IMR-90 (cell line): ENCODE measurements around the gene HNRNPA3. TPM values are rescaled to one million over a fixed set of nuclear protein-coding genes. Genes with fewer than 3 reads are reported as not detected.
A peak's percentile ranks its signal among the peaks of the same experiment; 100 is the strongest.

Source experiments
- ATAC-seq: fragments of 200-7000 bp; cut with Tn5 transposase; 2 replicates; pipeline ENCODE4 v1.9.1; 2020; ENCODE audit warnings: low read depth, mild to moderate bottlenecking, moderate library complexity
- BruUV-seq: library from RNA; stranded (reverse); fragments of 400-500 nt; replicated peaks from 2 replicates; lab custom pipeline; 2021; lab: Mats Ljungman, UMichigan
- CTCF ChIA-PET: fragments of 300-600 bp; formaldehyde crosslinking; extraction: SDS; loops from one replicate; lab custom pipeline; 2021; ENCODE audit warnings: antibody characterized with exemption; lab: Yijun Ruan, JAX
- POLR2A ChIA-PET: fragments of 300-600 bp; sonication (Branson Sonifier 250); formaldehyde crosslinking; loops from one replicate; lab custom pipeline; 2022; ENCODE audit warnings: antibody characterized with exemption; ENCODE audit not compliant: unreplicated experiment; lab: Charles Lee
- DNase-seq: peaks from one replicate; pipeline ENCODE4 v3.0.0; 2013
- H2AFZ ChIP-seq: replicated peaks from 2 replicates; pipeline ENCODE3; 2013; ENCODE audit warnings: low read length, mild to moderate bottlenecking; ENCODE audit not compliant: poor library complexity
- H2AK5ac ChIP-seq: 2 replicates; pipeline ENCODE4 v1.6.1; 2013; ENCODE audit warnings: low read depth, low read length, inconsistent platforms
- H2AK9ac ChIP-seq: replicated peaks from 2 replicates; pipeline ENCODE3; 2013; ENCODE audit warnings: mild to moderate bottlenecking, low read depth, low read length, moderate library complexity; ENCODE audit not compliant: poor library complexity
- H2BK120ac ChIP-seq: 2 replicates; pipeline ENCODE4 v1.6.1; 2013; ENCODE audit warnings: low read depth, low read length, inconsistent platforms
- H2BK15ac ChIP-seq: 3 replicates; pipeline ENCODE4 v1.6.1; 2013; ENCODE audit warnings: low read depth, low read length, inconsistent platforms
- H2BK20ac ChIP-seq: 2 replicates; pipeline ENCODE4 v1.6.1; 2013; ENCODE audit warnings: low read depth, mild to moderate bottlenecking, inconsistent platforms, low read length, moderate library complexity
- H2BK5ac ChIP-seq: 2 replicates; pipeline ENCODE4 v1.6.1; 2013; ENCODE audit warnings: mild to moderate bottlenecking, low read depth, low read length, inconsistent platforms; ENCODE audit not compliant: poor library complexity, severe bottlenecking
- H3K14ac ChIP-seq: replicated peaks from 2 replicates; pipeline ENCODE4 v1.6.1; 2013; ENCODE audit warnings: low read depth, low read length, inconsistent platforms
- H3K18ac ChIP-seq: 2 replicates; pipeline ENCODE4 v1.6.1; 2013; ENCODE audit warnings: low read depth, low read length, control low read depth
- H3K23ac ChIP-seq: 2 replicates; pipeline ENCODE4 v1.6.1; 2013; ENCODE audit warnings: low read depth, low read length, inconsistent platforms
- H3K27ac ChIP-seq: 2 replicates; pipeline ENCODE4 v1.5.1; 2013; ENCODE audit warnings: mild to moderate bottlenecking, control low read depth, low read length; ENCODE audit not compliant: insufficient read depth
- H3K27me3 ChIP-seq: 2 replicates; pipeline ENCODE4 v1.6.1; 2013; ENCODE audit warnings: low read length; ENCODE audit not compliant: control insufficient read depth, insufficient read depth
- H3K36me3 ChIP-seq: 2 replicates; pipeline ENCODE4 v1.6.1; 2013; ENCODE audit warnings: low read length, mixed read lengths; ENCODE audit not compliant: control insufficient read depth, insufficient read depth
- H3K4ac ChIP-seq: 2 replicates; pipeline ENCODE4 v1.6.1; 2013; ENCODE audit warnings: low read depth, low read length, inconsistent platforms
- H3K4me1 ChIP-seq: 2 replicates; pipeline ENCODE4 v1.6.1; 2013; ENCODE audit warnings: low read length, mixed read lengths; ENCODE audit not compliant: control insufficient read depth, insufficient read depth
- H3K4me2 ChIP-seq: 2 replicates; pipeline ENCODE4 v1.6.1; 2013; ENCODE audit warnings: low read depth, mild to moderate bottlenecking, control low read depth, low read length, moderate library complexity
- H3K4me3 ChIP-seq: 2 replicates; pipeline ENCODE4 v1.5.1; 2013; ENCODE audit warnings: low read depth, mild to moderate bottlenecking, control low read depth, low read length, moderate library complexity; ENCODE audit not compliant: insufficient read depth
- H3K56ac ChIP-seq: 2 replicates; pipeline ENCODE4 v1.6.1; 2013; ENCODE audit warnings: low read length, inconsistent platforms; ENCODE audit not compliant: insufficient read depth; ENCODE audit errors: extremely low read depth
- H3K79me1 ChIP-seq, 2 experiments: 2 replicates each; pipeline ENCODE4 v1.6.1; 2013; ENCODE audit warnings: low read length in 2 of 2, inconsistent platforms in 1 of 2, low read depth in 1 of 2
- H3K9ac ChIP-seq: 2 replicates; pipeline ENCODE4 v1.6.1; 2013; ENCODE audit warnings: low read depth, low read length, control low read depth
- H3K9me1 ChIP-seq: 2 replicates; pipeline ENCODE4 v1.6.1; 2013; ENCODE audit warnings: low read length, inconsistent platforms; ENCODE audit not compliant: insufficient read depth
- H3K9me3 ChIP-seq: 2 replicates; pipeline ENCODE4 v1.6.1; 2013; ENCODE audit warnings: low read length; ENCODE audit not compliant: control insufficient read depth, insufficient read depth
- H4K20me1 ChIP-seq: 2 replicates; pipeline ENCODE4 v1.6.1; 2013; ENCODE audit warnings: low read length, inconsistent platforms; ENCODE audit not compliant: insufficient read depth
- H4K5ac ChIP-seq: 2 replicates; pipeline ENCODE4 v1.6.1; 2013; ENCODE audit warnings: mild to moderate bottlenecking, low read depth, low read length, control low read depth
- H4K8ac ChIP-seq, 2 experiments: 2 replicates each; pipeline ENCODE4 v1.6.1; 2013; ENCODE audit warnings: low read depth in 2 of 2, low read length in 2 of 2, control low read depth in 1 of 2, inconsistent platforms in 1 of 2
- H4K91ac ChIP-seq: 2 replicates; pipeline ENCODE4 v1.6.1; 2013; ENCODE audit warnings: low read depth, low read length, inconsistent platforms; ENCODE audit not compliant: insufficient read depth
- BHLHE40 ChIP-seq: fragments of 150-350 bp; IDR thresholded peaks from 2 replicates; pipeline ENCODE4 v1.6.1; 2016; ENCODE audit warnings: mild to moderate bottlenecking, low read depth, low read length
- CEBPB ChIP-seq: IDR thresholded peaks from 2 replicates; pipeline ENCODE4 v1.6.1; 2012; ENCODE audit warnings: low read depth, low read length, improper control_type of control experiment
- CHD1 ChIP-seq: IDR thresholded peaks from 2 replicates; pipeline ENCODE4 v1.6.1; 2012; ENCODE audit warnings: low read depth, low read length, improper control_type of control experiment
- CTCF ChIP-seq: conservative IDR thresholded peaks from 2 replicates; pipeline ENCODE4 v1.5.1; 2012; ENCODE audit warnings: mild to moderate bottlenecking, low read depth, low read length, improper control_type of control experiment
- FOS ChIP-seq: fragments of 150-350 bp; IDR thresholded peaks from 2 replicates; pipeline ENCODE4 v1.6.1; 2016; ENCODE audit warnings: low read depth, low read length
- MAZ ChIP-seq: IDR thresholded peaks from 2 replicates; pipeline ENCODE4 v1.6.1; 2012; ENCODE audit warnings: low read depth, mild to moderate bottlenecking, low read length, improper control_type of control experiment, moderate library complexity, borderline replicate concordance
- NFE2L2 ChIP-seq: fragments of 150-350 bp; IDR thresholded peaks from 2 replicates; pipeline ENCODE4 v1.6.1; 2016; ENCODE audit warnings: low read depth, mild to moderate bottlenecking, low read length
- POLR2A ChIP-seq: IDR thresholded peaks from 2 replicates; pipeline ENCODE4 v1.6.1; 2012; ENCODE audit warnings: mild to moderate bottlenecking, low read depth, low read length
- RAD21 ChIP-seq: IDR thresholded peaks from 2 replicates; pipeline ENCODE4 v1.6.1; 2012; ENCODE audit warnings: low read length, improper control_type of control experiment
- RFX5 ChIP-seq: IDR thresholded peaks from 2 replicates; pipeline ENCODE4 v1.8.0; 2012; ENCODE audit warnings: low read depth, mild to moderate bottlenecking, low read length, moderate library complexity
- SMC3 ChIP-seq: fragments of 150-350 bp; IDR thresholded peaks from 2 replicates; pipeline ENCODE4 v1.6.1; 2016; ENCODE audit warnings: low read depth, mild to moderate bottlenecking, antibody characterized with exemption, low read length, moderate library complexity
- WGBS, 2 experiments: methylation state at CpG; one replicate each; pipeline versions ENCODE4 v1.1.5 to v1.1.7; 2013; ENCODE audit warnings: missing lambda C conversion rate in 2 of 2; ENCODE audit not compliant: insufficient read length in 1 of 2; ENCODE audit errors: extremely low coverage in 2 of 2; 5-methylcytosine and 5-hydroxymethylcytosine counted together
- dilution Hi-C: fragments of 300-500 bp; cut with HindIII; formaldehyde crosslinking; loops from one replicate; pipeline ENCODE4 v1.14.3; 2018; ENCODE audit warnings: low sequenced_read_pairs; ENCODE audit not compliant: unreplicated experiment
- in situ Hi-C: fragments of 300-500 bp; cut with MboI; formaldehyde crosslinking; loops from 3 replicates; pipeline ENCODE4 v1.14.3; 2019; ENCODE audit warnings: low sequenced_read_pairs, inconsistent platforms, mixed read lengths
- intact Hi-C: fragments of 100-400 bp; cut with micrococcal nuclease; formaldehyde crosslinking; loops from 2 replicates; pipeline ENCODE4 v1.10.0; 2022
- polyA plus RNA-seq, 3 experiments: library from polyadenylated mRNA; depleted of rRNA; stranded (reverse); fragments of >200 nt; gene quantifications; 2 replicates each; pipeline ENCODE4 v1.2.3, GENCODE V29; 2012; ENCODE audit warnings: low replicate concordance in 1 of 3
- total RNA-seq: library from RNA; depleted of rRNA; stranded (reverse); fragments of >200 nt; gene quantifications from 2 replicates; pipeline ENCODE4 v1.2.3, GENCODE V29; 2012

The HNRNPA3 gene
- total and polyA plus RNA-seq, 2 of the 4 experiments (the other 2 are of a cell fraction), result 18.6 to 111 TPM

DNA sequence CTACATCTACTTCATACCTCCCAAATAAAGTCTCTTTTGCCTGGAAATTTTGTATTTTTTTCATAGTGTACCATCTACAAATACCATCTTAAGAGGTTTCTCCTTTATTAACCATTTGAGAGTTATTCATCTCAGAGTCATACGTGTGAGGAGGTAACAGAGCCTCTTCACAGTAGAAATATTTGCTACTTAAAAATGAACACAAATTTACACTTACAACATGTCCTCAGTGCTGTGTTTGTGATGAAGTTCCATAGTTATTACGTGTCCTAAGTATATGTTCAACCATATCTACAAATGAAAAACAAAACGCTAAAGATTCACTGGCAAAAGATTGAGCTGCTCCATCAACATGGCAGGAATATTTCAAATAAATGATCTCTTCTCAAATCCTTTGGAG, 48.5 kb upstream of the HNRNPA3 start (continued):
- no peak for TF ChIP-seq BHLHE40

DNA sequence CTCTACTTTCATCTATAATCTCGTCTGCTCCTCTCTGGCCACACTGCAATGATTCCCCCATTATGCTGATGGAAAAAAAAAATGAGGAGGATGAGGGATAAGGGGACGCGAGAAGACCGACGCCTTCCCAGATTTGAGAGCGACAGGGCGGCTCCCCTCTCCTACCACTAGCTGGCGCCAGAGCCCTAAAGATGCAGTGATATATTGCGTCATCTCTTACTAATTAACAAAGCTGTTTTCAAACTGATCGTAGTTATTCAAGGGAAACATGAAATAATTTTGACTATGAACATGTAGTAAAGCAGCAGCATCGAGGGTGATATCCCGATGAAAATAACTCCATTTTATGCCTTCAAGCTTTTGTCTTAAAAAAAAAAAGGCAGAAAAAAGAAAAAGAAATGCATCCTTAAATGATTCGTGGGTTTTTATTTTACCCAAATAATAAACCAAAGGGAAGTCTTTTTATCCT, 48.0 kb upstream of the HNRNPA3 start:
- Histone ChIP-seq H4K5ac (0 out of 2 replicates have a peak overlapping the region, but pooled peaks have one; percentile 32), H2BK120ac (peak overlapping the region; percentile 77), H3K56ac (peak overlapping the region; percentile 72; the same call in 1 of the 2 replicates), H3K36me3 (no peaks in the 10 kb centered on the region), H3K14ac (peak overlapping the region; percentile 71; the same call in 1 of the 2 replicates), H4K20me1 (no peaks in the 10 kb centered on the region), H3K9me3 (no peaks in the 10 kb centered on the region), H3K9me1 (peaks cover 4% of the 10 kb centered on the region; the same call in 1 of the 2 replicates), H3K4me3 (peak overlapping the region; percentile 40), H3K79me1 (peaks cover 3 to 11% of the 10 kb centered on the region in 2 experiments; a peak in 3 of 4 replicates), H2AK9ac (no peak overlapping the region), H2AFZ (peak overlapping the region; percentile 71), H2BK5ac (peak overlapping the region; percentile 64), H3K18ac (peak overlapping the region; percentile 56; the same call in 1 of the 2 replicates), H3K4me2 (peak overlapping the region; percentile 92), H3K27ac (peak overlapping the region; percentile 34; the same call in 1 of the 2 replicates), H3K23ac (peak overlapping the region; percentile 55; the same call in 1 of the 2 replicates), H4K8ac (peak overlapping the region; percentile 70 to 71; a peak in 3 of 4 replicates), H2AK5ac (no peak overlapping the region), H3K4me1 (peaks cover 9% of the 10 kb centered on the region), H2BK15ac (no peak overlapping the region; the same call in 2 of the 3 replicates), H2BK20ac (0 out of 2 replicates have a peak overlapping the region, but pooled peaks have one; percentile 2), H3K9ac (peak overlapping the region; percentile 77), H4K91ac (0 out of 2 replicates have a peak overlapping the region, but pooled peaks have one; percentile 49), H3K27me3 (no peaks in the 10 kb centered on the region), H3K4ac (peak overlapping the region; percentile 46; the same call in 1 of the 2 replicates)
- DNase-seq (peak; percentile 72), ATAC-seq (peak; percentile 68)
- no CpG with 5 or more reads among the region's 13 CpGs for WGBS, 2 experiments
- TF ChIP-seq CEBPB, result peak; percentile 100
- peak; percentile 99 for TF ChIP-seq CTCF
- 0 out of 2 replicates have a peak, but pooled peaks have one; percentile 24 for TF ChIP-seq MAZ
- peak; percentile 85 for TF ChIP-seq CHD1
- TF ChIP-seq NFE2L2, result no peak
- peak; percentile 83 for TF ChIP-seq SMC3
- TF ChIP-seq FOS, result 0 out of 2 replicates have a peak, but pooled peaks have one; percentile 20
- TF ChIP-seq RAD21, result peak; percentile 100
- TF ChIP-seq BHLHE40, result no peak
- TF ChIP-seq POLR2A, result peak; percentile 48; the same call in 1 of the 2 replicates
- TF ChIP-seq RFX5, result no peak
- POLR2A ChIA-PET, result interaction anchor here (0.9 to 1.9 kb wide), 3 partner anchors 96 to 229 kb away, joined by 3 to 9 read pairs (median 6); partner anchors contain the start of gene NFE2L2
- dilution Hi-C loops, result no loop called here
- no TSS peak for BruUV-seq
- in situ Hi-C loops, result loop anchor here (5.0 to 10.0 kb wide), 4 partner anchors 163 to 590 kb away; no protein-coding TSS in a partner anchor
- CTCF ChIA-PET, result interaction anchor here (0.6 to 2.6 kb wide), 47 partner anchors 8 to 594 kb away, joined by 3 to 29 read pairs (median 4); partner anchors contain the start of gene NFE2L2
- intact Hi-C loops, result loop anchor here (1.0 to 5.0 kb wide), 9 partner anchors 49 to 594 kb away; no protein-coding TSS in a partner anchor
